ENCODE results near the gene EVI5L. TPM values are rescaled to one million over a fixed set of nuclear protein-coding genes. Genes with fewer than 3 reads are reported as not detected.

The EVI5L gene
- polyA plus RNA-seq, 1 donor from 2014 or later = 50.6 TPM

DNA sequence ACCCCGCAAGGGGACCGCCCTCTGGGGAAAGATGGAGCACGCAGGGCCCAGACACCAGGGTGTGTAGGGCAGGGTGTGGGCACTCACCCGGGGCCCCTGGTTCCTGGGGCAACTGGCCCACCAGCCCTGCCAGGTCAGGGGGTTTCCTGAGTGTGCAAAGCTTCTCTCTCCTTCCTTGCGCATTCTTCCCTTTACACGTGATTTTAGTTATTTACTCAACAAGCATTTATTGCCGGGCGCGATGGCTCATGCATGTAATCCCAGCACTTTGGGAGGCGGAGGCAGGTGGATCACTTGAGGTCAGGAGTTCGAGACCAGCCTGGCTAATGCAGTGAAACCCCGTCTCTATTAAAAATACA, 23.7 kb downstream of the EVI5L start:
- no peaks in the 10 kb centered on the region for H3K9me2 ChIP-seq (ENCODE audit: insufficient read depth, low read length)

DNA sequence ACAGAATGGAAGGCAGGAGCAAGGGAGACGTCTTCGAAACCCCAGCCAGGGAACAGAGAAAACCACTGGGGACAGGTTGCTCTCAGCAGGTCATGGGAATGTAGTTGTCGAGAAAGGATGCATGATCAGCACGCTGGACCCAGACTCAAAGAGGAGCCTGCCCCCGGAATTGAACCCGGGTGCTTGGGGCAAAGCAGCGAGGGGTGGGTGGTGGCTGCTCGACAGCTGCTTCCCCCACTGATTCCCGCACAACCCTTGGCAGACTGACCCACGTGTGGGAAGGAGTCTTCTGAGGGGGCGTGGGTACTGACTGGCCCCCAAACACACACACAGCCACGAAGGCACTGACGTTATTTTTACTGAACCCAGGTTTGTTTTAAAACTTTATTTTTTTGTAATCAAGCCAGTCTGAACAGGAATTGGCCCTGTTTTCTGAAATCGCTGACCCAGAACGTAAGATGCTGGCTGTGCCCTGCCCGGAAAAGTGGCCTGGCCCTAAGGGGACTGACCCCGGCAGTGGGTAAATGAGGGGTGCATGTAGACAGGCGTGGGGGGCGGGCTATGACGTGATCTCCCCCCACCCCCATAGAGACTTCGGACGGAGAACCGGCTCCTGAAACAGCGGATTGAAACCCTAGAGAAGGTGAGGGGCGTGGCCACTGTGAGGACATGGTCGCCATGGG, 25.5 kb downstream of the EVI5L start:
- H3K27me3 ChIP-seq (ENCODE audit: insufficient read depth, low read depth, low read length) = no peaks in the 10 kb centered on the region
- H3K4me2 ChIP-seq (ENCODE audit: low read length) = no peak overlapping the region
- H2AFZ ChIP-seq (ENCODE audit: low read depth, low read length) = no peak overlapping the region
- no peaks in the 10 kb centered on the region for H3F3A ChIP-seq (ENCODE audit: insufficient read depth, low read length, poor library complexity, severe bottlenecking)
- no peaks in the 10 kb centered on the region for H3K36me3 ChIP-seq (ENCODE audit: insufficient read depth, low read length)
- H3K9ac ChIP-seq (ENCODE audit: low read length) = no peak overlapping the region
- no peaks in the 10 kb centered on the region for H3K9me3 ChIP-seq (ENCODE audit: low read length)
- no peak overlapping the region for H3K27ac ChIP-seq (ENCODE audit: low read length)
- no peak overlapping the region for H3K4me3 ChIP-seq (ENCODE audit: low read length)
- H3K79me2 ChIP-seq (replicated peaks; ENCODE audit: insufficient read depth, low read length) = no peaks in the 10 kb centered on the region
- TF ChIP-seq MXI1 (conservative IDR thresholded peaks at IDR 0.05; ENCODE audit: poor library complexity, severe bottlenecking) = no peak
- TF ChIP-seq TAF1 (IDR thresholded peaks at IDR 0.05; ENCODE audit: low read depth) = no peak
- TF ChIP-seq RAD21 (conservative IDR thresholded peaks at IDR 0.05) = no peak
- no peak for TF ChIP-seq SMC3 (conservative IDR thresholded peaks at IDR 0.05; ENCODE audit: poor library complexity)
- no peak for TF ChIP-seq EZH2 (IDR thresholded peaks at IDR 0.05; ENCODE audit: borderline replicate concordance, insufficient read depth, low read length, poor library complexity, severe bottlenecking)
- TF ChIP-seq, protein P1, sequence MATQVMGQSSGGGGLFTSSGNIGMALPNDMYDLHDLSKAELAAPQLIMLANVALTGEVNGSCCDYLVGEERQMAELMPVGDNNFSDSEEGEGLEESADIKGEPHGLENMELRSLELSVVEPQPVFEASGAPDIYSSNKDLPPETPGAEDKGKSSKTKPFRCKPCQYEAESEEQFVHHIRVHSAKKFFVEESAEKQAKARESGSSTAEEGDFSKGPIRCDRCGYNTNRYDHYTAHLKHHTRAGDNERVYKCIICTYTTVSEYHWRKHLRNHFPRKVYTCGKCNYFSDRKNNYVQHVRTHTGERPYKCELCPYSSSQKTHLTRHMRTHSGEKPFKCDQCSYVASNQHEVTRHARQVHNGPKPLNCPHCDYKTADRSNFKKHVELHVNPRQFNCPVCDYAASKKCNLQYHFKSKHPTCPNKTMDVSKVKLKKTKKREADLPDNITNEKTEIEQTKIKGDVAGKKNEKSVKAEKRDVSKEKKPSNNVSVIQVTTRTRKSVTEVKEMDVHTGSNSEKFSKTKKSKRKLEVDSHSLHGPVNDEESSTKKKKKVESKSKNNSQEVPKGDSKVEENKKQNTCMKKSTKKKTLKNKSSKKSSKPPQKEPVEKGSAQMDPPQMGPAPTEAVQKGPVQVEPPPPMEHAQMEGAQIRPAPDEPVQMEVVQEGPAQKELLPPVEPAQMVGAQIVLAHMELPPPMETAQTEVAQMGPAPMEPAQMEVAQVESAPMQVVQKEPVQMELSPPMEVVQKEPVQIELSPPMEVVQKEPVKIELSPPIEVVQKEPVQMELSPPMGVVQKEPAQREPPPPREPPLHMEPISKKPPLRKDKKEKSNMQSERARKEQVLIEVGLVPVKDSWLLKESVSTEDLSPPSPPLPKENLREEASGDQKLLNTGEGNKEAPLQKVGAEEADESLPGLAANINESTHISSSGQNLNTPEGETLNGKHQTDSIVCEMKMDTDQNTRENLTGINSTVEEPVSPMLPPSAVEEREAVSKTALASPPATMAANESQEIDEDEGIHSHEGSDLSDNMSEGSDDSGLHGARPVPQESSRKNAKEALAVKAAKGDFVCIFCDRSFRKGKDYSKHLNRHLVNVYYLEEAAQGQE (IDR thresholded peaks at IDR 0.05; ENCODE audit: borderline replicate concordance) = no peak
- no peak for TF ChIP-seq EP300 (conservative IDR thresholded peaks at IDR 0.05; ENCODE audit: poor library complexity, severe bottlenecking)
- TF ChIP-seq, protein P2, sequence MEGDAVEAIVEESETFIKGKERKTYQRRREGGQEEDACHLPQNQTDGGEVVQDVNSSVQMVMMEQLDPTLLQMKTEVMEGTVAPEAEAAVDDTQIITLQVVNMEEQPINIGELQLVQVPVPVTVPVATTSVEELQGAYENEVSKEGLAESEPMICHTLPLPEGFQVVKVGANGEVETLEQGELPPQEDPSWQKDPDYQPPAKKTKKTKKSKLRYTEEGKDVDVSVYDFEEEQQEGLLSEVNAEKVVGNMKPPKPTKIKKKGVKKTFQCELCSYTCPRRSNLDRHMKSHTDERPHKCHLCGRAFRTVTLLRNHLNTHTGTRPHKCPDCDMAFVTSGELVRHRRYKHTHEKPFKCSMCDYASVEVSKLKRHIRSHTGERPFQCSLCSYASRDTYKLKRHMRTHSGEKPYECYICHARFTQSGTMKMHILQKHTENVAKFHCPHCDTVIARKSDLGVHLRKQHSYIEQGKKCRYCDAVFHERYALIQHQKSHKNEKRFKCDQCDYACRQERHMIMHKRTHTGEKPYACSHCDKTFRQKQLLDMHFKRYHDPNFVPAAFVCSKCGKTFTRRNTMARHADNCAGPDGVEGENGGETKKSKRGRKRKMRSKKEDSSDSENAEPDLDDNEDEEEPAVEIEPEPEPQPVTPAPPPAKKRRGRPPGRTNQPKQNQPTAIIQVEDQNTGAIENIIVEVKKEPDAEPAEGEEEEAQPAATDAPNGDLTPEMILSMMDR (IDR thresholded peaks at IDR 0.05; ENCODE audit: poor library complexity, severe bottlenecking) = no peak
- TF ChIP-seq POLR2AphosphoS5 (IDR thresholded peaks at IDR 0.05) = no peak
- H3K9me2 ChIP-seq (ENCODE audit: insufficient read depth, low read length) = no peaks in the 10 kb centered on the region
- no peaks in the 10 kb centered on the region for H4K20me1 ChIP-seq (ENCODE audit: insufficient read depth)

More for the DNA sequence above, 23.7 kb downstream of the EVI5L start:
- no peaks in the 10 kb centered on the region for H3F3A ChIP-seq (ENCODE audit: insufficient read depth, low read length, poor library complexity, severe bottlenecking)
- H3K27me3 ChIP-seq (ENCODE audit: insufficient read depth, low read depth, low read length) = no peaks in the 10 kb centered on the region
- H3K4me3 ChIP-seq (ENCODE audit: low read length) = no peak overlapping the region
- no peaks in the 10 kb centered on the region for H3K36me3 ChIP-seq (ENCODE audit: insufficient read depth, low read length)
- TF ChIP-seq EZH2 (IDR thresholded peaks at IDR 0.05; ENCODE audit: borderline replicate concordance, insufficient read depth, low read length, poor library complexity, severe bottlenecking) (no peak), RAD21 (conservative IDR thresholded peaks at IDR 0.05) (no peak), POLR2AphosphoS5 (IDR thresholded peaks at IDR 0.05) (no peak), EP300 (conservative IDR thresholded peaks at IDR 0.05; ENCODE audit: poor library complexity, severe bottlenecking) (no peak), TAF1 (IDR thresholded peaks at IDR 0.05; ENCODE audit: low read depth) (no peak), SMC3 (conservative IDR thresholded peaks at IDR 0.05; ENCODE audit: poor library complexity) (no peak), MXI1 (conservative IDR thresholded peaks at IDR 0.05; ENCODE audit: poor library complexity, severe bottlenecking) (no peak)
- TF ChIP-seq, protein P2 (IDR thresholded peaks at IDR 0.05; ENCODE audit: poor library complexity, severe bottlenecking) = no peak
- TF ChIP-seq, protein P1 (IDR thresholded peaks at IDR 0.05; ENCODE audit: borderline replicate concordance) = no peak
- H4K20me1 ChIP-seq (ENCODE audit: insufficient read depth) = no peaks in the 10 kb centered on the region
- no peak overlapping the region for H2AFZ ChIP-seq (ENCODE audit: low read depth, low read length)
- H3K79me2 ChIP-seq (replicated peaks; ENCODE audit: insufficient read depth, low read length) = no peaks in the 10 kb centered on the region
- H3K27ac ChIP-seq (ENCODE audit: low read length) = no peak overlapping the region
- no peak overlapping the region for H3K4me2 ChIP-seq (ENCODE audit: low read length)
- H3K9me3 ChIP-seq (ENCODE audit: low read length) = no peaks in the 10 kb centered on the region
- H3K9ac ChIP-seq (ENCODE audit: low read length) = no peak overlapping the region
